KOPT-K1 (cell line): ENCODE data around the gene IGFBP7.

ENCODE experiments used
- H3K27ac ChIP-seq: fragments of 200-600 bp; sonication (generic); 2 replicates; pipeline ENCODE4 v1.5.1; 2016; ENCODE audit warnings: antibody characterized with exemption, mild to moderate bottlenecking, low read depth, low read length; ENCODE audit not compliant: poor library complexity, severe bottlenecking
- H3K36me3 ChIP-seq: fragments of 200-600 bp; sonication (generic); 2 replicates; pipeline ENCODE4 v1.5.1; 2017; ENCODE audit warnings: antibody characterized with exemption, mild to moderate bottlenecking, low read length, moderate library complexity; ENCODE audit not compliant: insufficient read depth
- H3K9me3 ChIP-seq: fragments of 200-600 bp; sonication (generic); 2 replicates; pipeline ENCODE4 v1.5.1; 2017; ENCODE audit warnings: antibody characterized with exemption, low read length, mild to moderate bottlenecking; ENCODE audit not compliant: insufficient read depth, poor library complexity, severe bottlenecking

Gene IGFBP7

GRCh38 chr4:57146444-57146843 is 36.3 kb upstream of the IGFBP7 start:
- H3K27ac ChIP-seq, result no peak overlapping the region
- no peaks in the 10 kb centered on the region for H3K9me3 ChIP-seq
- no peaks in the 10 kb centered on the region for H3K36me3 ChIP-seq

GRCh38 chr4:57144466-57144865 is 34.3 kb upstream of the IGFBP7 start:
- Histone ChIP-seq H3K9me3 (no peaks in the 10 kb centered on the region), H3K36me3 (no peaks in the 10 kb centered on the region), H3K27ac (no peak overlapping the region)

GRCh38 chr4:57139783-57140182 is 29.6 kb upstream of the IGFBP7 start:
- peaks cover 13% of the 10 kb centered on the region for H3K9me3 ChIP-seq
- H3K27ac ChIP-seq, result no peak overlapping the region
- no peaks in the 10 kb centered on the region for H3K36me3 ChIP-seq

GRCh38 chr4:57137261-57137660 is 27.1 kb upstream of the IGFBP7 start:
- Histone ChIP-seq H3K27ac (no peak overlapping the region), H3K36me3 (no peaks in the 10 kb centered on the region), H3K9me3 (peaks cover 13% of the 10 kb centered on the region)

GRCh38 chr4:57136281-57136680 is 26.1 kb upstream of the IGFBP7 start:
- no peaks in the 10 kb centered on the region for H3K36me3 ChIP-seq
- H3K9me3 ChIP-seq, result peaks cover 13% of the 10 kb centered on the region
- no peak overlapping the region for H3K27ac ChIP-seq

GRCh38 chr4:57132743-57133137 is 22.6 kb upstream of the IGFBP7 start:
- no peaks in the 10 kb centered on the region for H3K36me3 ChIP-seq
- no peak overlapping the region for H3K27ac ChIP-seq
- H3K9me3 ChIP-seq, result peaks cover 10% of the 10 kb centered on the region

- peaks cover 10% of the 10 kb centered on the region for H3K9me3 ChIP-seq
- no peaks in the 10 kb centered on the region for H3K36me3 ChIP-seq
- H3K27ac ChIP-seq, result no peak overlapping the region
Measured at GRCh38 chr4:57131849-57132742, 21.9 kb upstream of the IGFBP7 start.

- Histone ChIP-seq H3K9me3 (peaks cover 14% of the 10 kb centered on the region), H3K27ac (no peak overlapping the region), H3K36me3 (no peaks in the 10 kb centered on the region)
Measured at GRCh38 chr4:57129477-57129876, 19.3 kb upstream of the IGFBP7 start.

GRCh38 chr4:57127361-57127760 is 17.2 kb upstream of the IGFBP7 start:
- H3K36me3 ChIP-seq, result no peaks in the 10 kb centered on the region
- peaks cover 14% of the 10 kb centered on the region for H3K9me3 ChIP-seq

GRCh38 chr4:57125996-57126395 is 15.8 kb upstream of the IGFBP7 start:
- H3K27ac ChIP-seq, result no peak overlapping the region
- no peaks in the 10 kb centered on the region for H3K36me3 ChIP-seq
- H3K9me3 ChIP-seq, result peaks cover 14% of the 10 kb centered on the region

More at GRCh38 chr4:57127361-57127760, 17.2 kb upstream of the IGFBP7 start:
- H3K27ac ChIP-seq, result no peak overlapping the region

- Histone ChIP-seq H3K27ac (no peak overlapping the region), H3K36me3 (no peaks in the 10 kb centered on the region), H3K9me3 (peaks cover 14% of the 10 kb centered on the region)
Measured at GRCh38 chr4:57124145-57124544, 14.0 kb upstream of the IGFBP7 start.

GRCh38 chr4:57122959-57123358 is 12.8 kb upstream of the IGFBP7 start:
- Histone ChIP-seq H3K9me3 (peaks cover 14% of the 10 kb centered on the region), H3K27ac (no peak overlapping the region), H3K36me3 (no peaks in the 10 kb centered on the region)

GRCh38 chr4:57119054-57119651 is 9.0 kb upstream of the IGFBP7 start:
- no peaks in the 10 kb centered on the region for H3K36me3 ChIP-seq
- H3K9me3 ChIP-seq, result no peaks in the 10 kb centered on the region
- H3K27ac ChIP-seq, result no peak overlapping the region

GRCh38 chr4:57117491-57117890 is 7.3 kb upstream of the IGFBP7 start:
- Histone ChIP-seq H3K27ac (no peak overlapping the region), H3K36me3 (no peaks in the 10 kb centered on the region), H3K9me3 (no peaks in the 10 kb centered on the region)

- Histone ChIP-seq H3K36me3 (no peaks in the 10 kb centered on the region), H3K27ac (no peak overlapping the region), H3K9me3 (no peaks in the 10 kb centered on the region)
Measured at GRCh38 chr4:57116245-57116644, 6.1 kb upstream of the IGFBP7 start.

- Histone ChIP-seq H3K36me3 (no peaks in the 10 kb centered on the region), H3K27ac (no peak overlapping the region), H3K9me3 (no peaks in the 10 kb centered on the region)
Measured at GRCh38 chr4:57114973-57115372, 4.8 kb upstream of the IGFBP7 start.
